B cell (primary cell): ENCODE data around the gene LGALS3. TPM values are rescaled to one million over a fixed set of nuclear protein-coding genes. Genes with fewer than 3 reads are reported as not detected.

ENCODE experiments used
- ATAC-seq: fragments of 200-7000 bp; cut with Tn5 transposase; one replicate; pipeline ENCODE4 v1.10.0; 2021; ENCODE audit warnings: low read depth, mild to moderate bottlenecking, moderate number of reproducible peaks, moderate library complexity
- CTCF ChIA-PET: fragments of 350-600 bp; sonication (Branson Sonifier 250); formaldehyde crosslinking; loops from one replicate; lab custom pipeline; 2021; ENCODE audit warnings: antibody characterized with exemption, inconsistent platforms; lab: Charles Lee
- POLR2A ChIA-PET: fragments of 350-600 bp; sonication (Branson Sonifier 250); formaldehyde crosslinking; loops from one replicate; lab custom pipeline; 2021; ENCODE audit warnings: antibody characterized with exemption; lab: Charles Lee
- DNase-seq: peaks from one replicate; pipeline ENCODE4 v3.0.0; 2013
- H2AFZ ChIP-seq: 2 replicates; pipeline ENCODE4 v1.6.1; 2012; ENCODE audit warnings: mild to moderate bottlenecking, low read depth, low read length; ENCODE audit not compliant: insufficient read depth, poor library complexity, severe bottlenecking
- H3K27ac ChIP-seq, 2 donors: 1 replicate in 1 of 2; 2 replicates in 1 of 2; pipeline ENCODE4 v1.5.1; 2012 to 2013; ENCODE audit warnings: low read length in 2 of 2, mild to moderate bottlenecking in 2 of 2, moderate library complexity in 1 of 2
- H3K27me3 ChIP-seq, 4 experiments: fragments of 200-600 bp in 1 of 4; sonication (generic) in 1 of 4; replicated peaks in 1 of 4; 1 replicate in 2 of 4; 2 replicates in 2 of 4; pipeline versions ENCODE4 v1.6.1 to v1.7.0; 2013 to 2016; ENCODE audit warnings: low read length in 3 of 4, mild to moderate bottlenecking in 2 of 4, mixed read lengths in 1 of 4, moderate library complexity in 1 of 4; ENCODE audit not compliant: insufficient read depth in 4 of 4, control insufficient read depth in 3 of 4; ENCODE audit errors: control extremely low read depth in 1 of 4
- H3K36me3 ChIP-seq, 2 experiments: replicated peaks in 1 of 2; 1 replicate in 1 of 2; 2 replicates in 1 of 2; pipeline versions ENCODE4 v1.6.1 to v1.7.1; 2013; ENCODE audit warnings: low read length in 1 of 2; ENCODE audit not compliant: insufficient read depth in 2 of 2, control insufficient read depth in 1 of 2; ENCODE audit errors: control extremely low read depth in 1 of 2, extremely low read depth in 1 of 2
- H3K4me1 ChIP-seq, 2 donors: fragments of 200-600 bp in 1 of 2; sonication (generic) in 1 of 2; 1 replicate in 1 of 2; 2 replicates in 1 of 2; pipeline versions ENCODE4 v1.5.1 to v1.6.1; 2013 to 2017; ENCODE audit warnings: low read length in 2 of 2; ENCODE audit not compliant: control insufficient read depth in 2 of 2, insufficient read depth in 2 of 2
- H3K4me2 ChIP-seq: replicated peaks from 2 replicates; pipeline ENCODE3; 2012; ENCODE audit warnings: mild to moderate bottlenecking, low read depth, low read length; ENCODE audit not compliant: poor library complexity, severe bottlenecking
- H3K4me3 ChIP-seq, 5 experiments: fragments of 200-600 bp in 1 of 5; sonication (generic) in 1 of 5; 1 replicate in 3 of 5; 2 replicates in 2 of 5; pipeline versions ENCODE4 v1.5.1 to v1.7.0; 2011 to 2016; ENCODE audit warnings: low read length in 4 of 5, mild to moderate bottlenecking in 4 of 5, low read depth in 2 of 5, control low read depth in 1 of 5, moderate library complexity in 1 of 5; ENCODE audit not compliant: insufficient read depth in 1 of 5; ENCODE audit errors: control extremely low read depth in 1 of 5, extremely low read depth in 1 of 5
- H3K79me2 ChIP-seq: fragments of 200-600 bp; sonication (generic); one replicate; pipeline ENCODE4 v1.6.0; 2016; ENCODE audit warnings: low read length; ENCODE audit not compliant: control insufficient read depth, insufficient read depth
- H3K9ac ChIP-seq: fragments of 200-600 bp; sonication (generic); 2 replicates; pipeline ENCODE4 v1.6.1; 2017; ENCODE audit warnings: mild to moderate bottlenecking, low read length, moderate library complexity
- H3K9me3 ChIP-seq, 3 donors: one replicate each; pipeline versions ENCODE4 v1.6.1 to v1.7.1; 2013; ENCODE audit warnings: low read length in 2 of 3; ENCODE audit not compliant: control insufficient read depth in 2 of 3, insufficient read depth in 1 of 3; ENCODE audit errors: control extremely low read depth in 1 of 3
- H4K20me1 ChIP-seq: 2 replicates; pipeline ENCODE4 v1.6.0; 2012; ENCODE audit warnings: mild to moderate bottlenecking, low read length; ENCODE audit not compliant: insufficient read depth, control insufficient read depth, poor library complexity, severe bottlenecking
- H3K27ac Mint-ChIP-seq: one replicate; pipeline ENCODE4 v1.8.0; 2021; ENCODE audit warnings: mixed read lengths
- H3K27me3 Mint-ChIP-seq: one replicate; pipeline ENCODE4 v1.8.0; 2021; ENCODE audit warnings: mixed read lengths
- H3K4me1 Mint-ChIP-seq: one replicate; pipeline ENCODE4 v1.8.0; 2021; ENCODE audit warnings: mixed read lengths
- H3K4me3 Mint-ChIP-seq: one replicate; pipeline ENCODE4 v1.8.0; 2021; ENCODE audit warnings: mixed read lengths
- H3K9me3 Mint-ChIP-seq: one replicate; pipeline ENCODE4 v1.8.0; 2022; ENCODE audit warnings: mixed read lengths; ENCODE audit not compliant: insufficient read depth
- EZH2 ChIP-seq: IDR thresholded peaks from 2 replicates; pipeline ENCODE4 v1.6.1; 2012; ENCODE audit warnings: borderline replicate concordance, low read depth, mild to moderate bottlenecking, moderate library complexity, low read length; ENCODE audit not compliant: insufficient read depth, poor library complexity, severe bottlenecking
- WGBS: methylation state at CpG from one replicate; pipeline ENCODE4 v1.1.5; 2013; ENCODE audit warnings: missing lambda C conversion rate; ENCODE audit not compliant: insufficient coverage; 5-methylcytosine and 5-hydroxymethylcytosine counted together
- intact Hi-C: fragments of 100-400 bp; cut with micrococcal nuclease; formaldehyde crosslinking; loops from one replicate; pipeline ENCODE4 v1.10.0; 2022
- polyA plus RNA-seq: library from polyadenylated mRNA; depleted of rRNA; stranded (reverse); fragments of >200 nt; gene quantifications from 2 replicates; pipeline ENCODE4 v1.2.3, GENCODE V29; 2012
- total RNA-seq, 2 donors: library from RNA; stranded (reverse); fragments of 120-200 nt in 1 of 2; gene quantifications; 1 replicate in 1 of 2; 2 replicates in 1 of 2; pipeline versions ENCODE4 v1.2.3 to v1.2.4, GENCODE V29; 2013 to 2022
- TF ChIP-seq, protein P1 (sequence below): fragments of 200-600 bp; IDR thresholded peaks from one replicate; pipeline ENCODE4 v1.8.0; 2022; ENCODE audit warnings: antibody characterized with exemption, mild to moderate bottlenecking

The LGALS3 gene
- total and polyA plus RNA-seq, 2 donors (not counting 1 experiment from before 2014, with no cell fraction given), result 7.0 to 21.1 TPM

DNA sequence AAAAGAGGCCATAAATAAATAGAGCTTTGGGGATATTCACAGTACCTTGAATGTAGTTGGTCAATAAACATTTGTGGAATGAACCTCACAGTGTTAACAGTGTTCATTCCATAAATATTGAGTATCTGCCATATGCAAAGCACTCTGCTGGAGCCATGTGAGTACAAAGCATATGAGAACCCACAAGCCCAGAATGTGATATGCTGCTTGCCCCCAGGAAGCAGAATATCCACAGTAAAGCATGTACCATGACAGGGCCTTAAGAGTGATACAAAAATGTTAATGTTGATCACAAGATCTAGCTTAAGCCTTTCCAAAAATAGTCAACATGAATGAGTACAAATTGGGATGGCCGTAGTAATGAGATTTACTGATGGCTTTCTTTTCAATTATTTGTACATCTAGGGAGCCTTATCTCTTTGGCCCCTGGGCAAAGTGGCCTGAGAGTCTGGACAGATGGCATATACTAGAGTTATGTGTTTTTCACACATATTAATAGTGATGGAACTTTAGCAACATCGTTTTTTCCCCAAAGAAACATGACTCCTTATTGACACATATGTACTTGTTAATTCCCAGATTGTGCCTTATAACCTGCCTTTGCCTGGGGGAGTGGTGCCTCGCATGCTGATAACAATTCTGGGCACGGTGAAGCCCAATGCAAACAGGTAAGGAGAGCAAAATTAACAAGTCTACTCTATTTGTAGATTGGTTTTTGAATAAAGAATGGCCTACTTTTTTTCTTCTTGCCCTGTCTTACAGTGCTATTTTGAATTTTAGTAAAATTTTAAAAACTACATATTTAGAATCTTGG lies 10.9 kb downstream of the LGALS3 start:
- no peaks in the 10 kb centered on the region for H3K4me1 Mint-ChIP-seq
- Histone ChIP-seq H3K9ac (no peak overlapping the region), H3K4me1 (no peaks in the 10 kb centered on the region), H3K27ac (no peak overlapping the region), H3K79me2 (no peaks in the 10 kb centered on the region), H2AFZ (no peak overlapping the region), H3K36me3 (no peaks in the 10 kb centered on the region), H4K20me1 (no peaks in the 10 kb centered on the region), H3K27me3 (no peaks in the 10 kb centered on the region), H3K4me3 (no peak overlapping the region), H3K4me2 (no peak overlapping the region), H3K9me3 (no peaks in the 10 kb centered on the region)
- CTCF ChIA-PET, result no interaction called here
- TF ChIP-seq, protein P1, sequence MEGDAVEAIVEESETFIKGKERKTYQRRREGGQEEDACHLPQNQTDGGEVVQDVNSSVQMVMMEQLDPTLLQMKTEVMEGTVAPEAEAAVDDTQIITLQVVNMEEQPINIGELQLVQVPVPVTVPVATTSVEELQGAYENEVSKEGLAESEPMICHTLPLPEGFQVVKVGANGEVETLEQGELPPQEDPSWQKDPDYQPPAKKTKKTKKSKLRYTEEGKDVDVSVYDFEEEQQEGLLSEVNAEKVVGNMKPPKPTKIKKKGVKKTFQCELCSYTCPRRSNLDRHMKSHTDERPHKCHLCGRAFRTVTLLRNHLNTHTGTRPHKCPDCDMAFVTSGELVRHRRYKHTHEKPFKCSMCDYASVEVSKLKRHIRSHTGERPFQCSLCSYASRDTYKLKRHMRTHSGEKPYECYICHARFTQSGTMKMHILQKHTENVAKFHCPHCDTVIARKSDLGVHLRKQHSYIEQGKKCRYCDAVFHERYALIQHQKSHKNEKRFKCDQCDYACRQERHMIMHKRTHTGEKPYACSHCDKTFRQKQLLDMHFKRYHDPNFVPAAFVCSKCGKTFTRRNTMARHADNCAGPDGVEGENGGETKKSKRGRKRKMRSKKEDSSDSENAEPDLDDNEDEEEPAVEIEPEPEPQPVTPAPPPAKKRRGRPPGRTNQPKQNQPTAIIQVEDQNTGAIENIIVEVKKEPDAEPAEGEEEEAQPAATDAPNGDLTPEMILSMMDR, result no peak
- no peak for TF ChIP-seq EZH2
- intact Hi-C loops, result no loop called here
- no peak overlapping the region for H3K4me3 Mint-ChIP-seq
- H3K27me3 Mint-ChIP-seq, result no peaks in the 10 kb centered on the region
- WGBS, result 83% methylated on average over 1 of the region's 4 CpGs
- no peak for DNase-seq
- POLR2A ChIA-PET, result no interaction called here
- no peak for ATAC-seq
- no peaks in the 10 kb centered on the region for H3K9me3 Mint-ChIP-seq
- H3K27ac Mint-ChIP-seq, result no peak overlapping the region

DNA sequence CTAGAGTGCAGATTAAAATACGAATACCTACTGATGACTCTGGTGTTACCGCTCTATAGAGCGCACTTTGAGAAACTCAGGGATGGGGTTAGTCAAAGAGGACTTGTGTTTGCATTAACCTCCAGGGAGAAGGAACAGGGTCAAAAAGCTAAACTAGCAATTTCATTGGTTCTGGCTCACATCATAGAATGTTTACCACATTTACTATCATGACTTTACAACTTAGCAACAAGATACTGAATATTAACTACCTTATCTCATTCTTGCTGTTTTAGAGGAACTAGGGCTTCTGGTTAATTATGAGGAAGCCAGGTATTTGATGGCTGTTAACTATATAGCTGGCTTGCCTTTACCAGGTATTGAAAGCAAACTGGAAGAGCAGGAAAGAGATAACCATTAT lies 12.8 kb downstream of the LGALS3 start:
- Histone ChIP-seq H3K9ac (no peak overlapping the region), H2AFZ (no peak overlapping the region), H3K4me3 (no peak overlapping the region), H4K20me1 (no peaks in the 10 kb centered on the region), H3K79me2 (no peaks in the 10 kb centered on the region), H3K4me2 (no peak overlapping the region), H3K27me3 (no peaks in the 10 kb centered on the region), H3K9me3 (no peaks in the 10 kb centered on the region), H3K27ac (no peak overlapping the region), H3K36me3 (no peaks in the 10 kb centered on the region), H3K4me1 (no peaks in the 10 kb centered on the region)
- no peak for DNase-seq
- TF ChIP-seq, protein P1, result no peak
- no peak for TF ChIP-seq EZH2
- H3K27me3 Mint-ChIP-seq, result no peaks in the 10 kb centered on the region
- no peaks in the 10 kb centered on the region for H3K4me1 Mint-ChIP-seq
- ChIA-PET CTCF (no interaction called here), POLR2A (no interaction called here)
- no peak overlapping the region for H3K27ac Mint-ChIP-seq
- ATAC-seq, result no peak
- no peak overlapping the region for H3K4me3 Mint-ChIP-seq
- H3K9me3 Mint-ChIP-seq, result no peaks in the 10 kb centered on the region
- intact Hi-C loops, result no loop called here
- WGBS, result 100% methylated on average over 2 of the region's 3 CpGs
